ENCODE measurements around the gene SRC. TPM values are rescaled to one million over a fixed set of nuclear protein-coding genes. Genes with fewer than 3 reads are reported as not detected.

Gene SRC
- total and polyA plus RNA-seq, 2 donors (not counting 3 experiments of a cell fraction or from before 2014, with no cell fraction given), result 22.6 to 29.4 TPM

DNA sequence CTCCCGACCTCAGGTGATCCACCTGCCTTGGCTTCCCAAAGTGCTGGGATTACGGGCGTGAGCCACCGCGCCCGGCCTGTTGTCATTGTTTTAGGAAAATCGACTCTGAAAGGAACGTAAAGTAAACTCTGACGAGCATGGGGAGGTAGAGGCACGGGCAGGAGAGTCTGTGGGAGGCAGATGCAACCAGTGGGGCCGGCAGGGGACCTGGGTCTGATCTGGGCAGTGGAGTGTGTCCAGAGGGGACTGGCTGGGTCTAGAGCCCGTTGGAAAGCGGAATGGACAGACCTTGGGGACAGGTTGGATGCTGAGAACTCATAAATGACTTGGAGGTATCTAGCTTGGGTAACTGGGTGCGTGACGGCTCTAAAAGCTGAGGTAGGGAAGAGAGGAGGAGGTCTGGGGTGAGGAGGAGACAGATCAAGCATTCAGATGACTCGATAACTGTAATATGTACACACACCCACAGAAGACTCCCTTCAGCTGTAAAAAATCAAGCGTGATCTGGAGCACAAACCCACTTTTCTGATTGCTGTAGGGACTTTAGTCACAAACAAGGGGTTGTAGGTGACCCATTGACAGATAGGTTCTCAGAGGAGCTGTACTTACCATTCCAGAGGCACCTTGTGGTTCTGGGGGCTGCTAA lies 34.1 kb upstream of the SRC start:
- CTCF ChIA-PET, result no interaction called here
- no peak for DNase-seq (ENCODE audit: low read depth, low spot score)

More for the DNA sequence above, 34.1 kb upstream of the SRC start:
- Histone ChIP-seq H3K79me2 (ENCODE audit: control insufficient read depth, insufficient read depth, low read length) (peaks cover 2% of the 10 kb centered on the region), H3K9me3 (replicated peaks; ENCODE audit: control insufficient read depth, insufficient read depth, low read length) (no peaks in the 10 kb centered on the region), H4K20me1 (replicated peaks; ENCODE audit: control insufficient read depth, extremely low read depth, insufficient read depth, low read length) (no peaks in the 10 kb centered on the region), H3K36me3 (ENCODE audit: control insufficient read depth in 2 of 2, extremely low read depth in 1 of 2, insufficient read depth in 2 of 2, low read length in 2 of 2) (peaks cover 3 to 10% of the 10 kb centered on the region in 2 experiments), H3K4me1 (ENCODE audit: control insufficient read depth, extremely low read depth, insufficient read depth, low read length) (no peaks in the 10 kb centered on the region), H3K9ac (replicated peaks; ENCODE audit: extremely low read depth, insufficient read depth, low read length) (no peak overlapping the region), H3K27me3 (ENCODE audit: control insufficient read depth in 2 of 2, insufficient read depth in 2 of 2, low read length in 2 of 2) (no peaks in the 10 kb centered on the region), H2AFZ (ENCODE audit: low read depth, low read length) (no peak overlapping the region), H3K4me3 (replicated peaks in 1 of 3; ENCODE audit: insufficient read depth in 1 of 3, low read depth in 1 of 3, low read length in 3 of 3) (no peak overlapping the region), H3K4me2 (ENCODE audit: insufficient read depth, low read length) (no peak overlapping the region), H3K27ac (ENCODE audit: insufficient read depth, low read depth, low read length) (no peak overlapping the region), H3K9me1 (replicated peaks; ENCODE audit: control insufficient read depth, extremely low read depth, insufficient read depth, low read length) (no peaks in the 10 kb centered on the region)
- POLR2A ChIA-PET, result no interaction called here
- no peak for FAIRE-seq
- BruUV-seq (replicated peaks), result no TSS peak
- no peak for TF ChIP-seq CTCF (IDR thresholded peaks at IDR 0.05; ENCODE audit: extremely low read depth in 1 of 2, insufficient read depth in 1 of 2, low read depth in 1 of 2, low read length in 2 of 2)
- TF ChIP-seq, protein P1, sequence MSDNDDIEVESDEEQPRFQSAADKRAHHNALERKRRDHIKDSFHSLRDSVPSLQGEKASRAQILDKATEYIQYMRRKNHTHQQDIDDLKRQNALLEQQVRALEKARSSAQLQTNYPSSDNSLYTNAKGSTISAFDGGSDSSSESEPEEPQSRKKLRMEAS (IDR thresholded peaks at IDR 0.05; ENCODE audit: insufficient read depth, insufficient read length), result no peak
- no peak for TF ChIP-seq EZH2 (IDR thresholded peaks at IDR 0.05; ENCODE audit: borderline replicate concordance, low read depth, low read length, severe bottlenecking)
- TF ChIP-seq GATA2 (IDR thresholded peaks at IDR 0.05; ENCODE audit: insufficient read depth, insufficient read length, low read depth, low read length), result no peak
- TF ChIP-seq FOS (IDR thresholded peaks at IDR 0.05; ENCODE audit: borderline replicate concordance, insufficient read depth, low read length), result no peak
- no peak for TF ChIP-seq POLR2AphosphoS5 (IDR thresholded peaks at IDR 0.05; ENCODE audit: insufficient read depth, low read depth, low read length)
- TF ChIP-seq POLR2A (IDR thresholded peaks at IDR 0.05; ENCODE audit: low read depth, low read length), result no peak
- no peak for TF ChIP-seq JUN (IDR thresholded peaks at IDR 0.05; ENCODE audit: borderline replicate concordance, insufficient read depth, insufficient read length, low read depth)
- TF ChIP-seq MYC (IDR thresholded peaks at IDR 0.05; ENCODE audit: low read depth, low read length), result no peak
- intact Hi-C loops (cut with micrococcal nuclease) (no loop called here), dilution Hi-C loops (cut with MboI; ENCODE audit: extremely low pct_ligation_motif_present, low sequenced_read_pairs) (no loop called here)

Data from endothelial cell of umbilical vein (primary cell).